GM12878 (cell line): ENCODE measurements around the gene TGFBI. TPM values are rescaled to one million over a fixed set of nuclear protein-coding genes. Genes with fewer than 3 reads are reported as not detected.

ENCODE experiments used
- SRF ChIP-seq, 2 experiments: IDR thresholded peaks; 2 replicates each; pipeline ENCODE4 v1.6.1; 2011; ENCODE audit warnings: low read depth in 2 of 2, low read length in 2 of 2, mild to moderate bottlenecking in 1 of 2, moderate library complexity in 1 of 2
- polyA plus RNA-seq, 11 experiments: library from polyadenylated mRNA; depleted of rRNA in 4 of 11; unstranded in 6 of 11; stranded (reverse) in 5 of 11; fragments of >200 nt; fragmentation: Nextera tagmentation in 4 of 11; fragmentation: Illumina TruSeq in 1 of 11; extraction: Ambion mirVana in 4 of 11; extraction: Trizol in 1 of 11; gene quantifications; 1 replicate in 1 of 11; 2 replicates in 10 of 11; pipeline versions ENCODE4 v1.2.1 to v1.2.3, GENCODE V29; 2011 to 2016; ENCODE audit warnings: inconsistent platforms in 2 of 11, missing spikeins in 2 of 11, low read depth in 1 of 11
- total RNA-seq, 4 experiments: library from RNA; depleted of rRNA in 3 of 4; stranded (reverse); fragments of >200 nt in 3 of 4; fragmentation: Illumina TruSeq in 1 of 4; extraction: Trizol in 1 of 4; gene quantifications; 2 replicates each; pipeline versions ENCODE4 v1.2.1 to v1.2.3, GENCODE V29; 2013 to 2021
- TF ChIP-seq, protein P1 (sequence below): fragments of 450-650 bp; IDR thresholded peaks from 2 replicates; pipeline ENCODE4 v1.6.1; 2018; ENCODE audit warnings: mild to moderate bottlenecking, low read depth, moderate library complexity; ENCODE audit not compliant: partially characterized antibody
- TF ChIP-seq, protein P2 (sequence below): fragments of 450-650 bp; IDR thresholded peaks from 2 replicates; pipeline ENCODE4 v1.6.1; 2017; ENCODE audit warnings: borderline replicate concordance
- TF ChIP-seq, protein P3 (sequence below): fragments of 450-650 bp; formaldehyde crosslinking; IDR thresholded peaks from 2 replicates; pipeline ENCODE4 v1.4.0; 2020; ENCODE audit warnings: mild to moderate bottlenecking, moderate library complexity
- TF ChIP-seq, protein P4 (sequence below): fragments of 450-650 bp; IDR thresholded peaks from 2 replicates; pipeline ENCODE4 v1.6.1; 2017; ENCODE audit warnings: antibody characterized with exemption, mild to moderate bottlenecking, moderate library complexity
- TF ChIP-seq, protein P5 (sequence below): fragments of 450-650 bp; IDR thresholded peaks from 2 replicates; pipeline ENCODE4 v1.6.1; 2017; ENCODE audit warnings: low read depth, mild to moderate bottlenecking, moderate library complexity

Gene TGFBI
- total and polyA plus RNA-seq, 10 of the 15 experiments (the other 5 are each of a cell fraction or from before 2014, with no cell fraction given) = 0.12 to 1.8 (median 0.19) TPM

DNA sequence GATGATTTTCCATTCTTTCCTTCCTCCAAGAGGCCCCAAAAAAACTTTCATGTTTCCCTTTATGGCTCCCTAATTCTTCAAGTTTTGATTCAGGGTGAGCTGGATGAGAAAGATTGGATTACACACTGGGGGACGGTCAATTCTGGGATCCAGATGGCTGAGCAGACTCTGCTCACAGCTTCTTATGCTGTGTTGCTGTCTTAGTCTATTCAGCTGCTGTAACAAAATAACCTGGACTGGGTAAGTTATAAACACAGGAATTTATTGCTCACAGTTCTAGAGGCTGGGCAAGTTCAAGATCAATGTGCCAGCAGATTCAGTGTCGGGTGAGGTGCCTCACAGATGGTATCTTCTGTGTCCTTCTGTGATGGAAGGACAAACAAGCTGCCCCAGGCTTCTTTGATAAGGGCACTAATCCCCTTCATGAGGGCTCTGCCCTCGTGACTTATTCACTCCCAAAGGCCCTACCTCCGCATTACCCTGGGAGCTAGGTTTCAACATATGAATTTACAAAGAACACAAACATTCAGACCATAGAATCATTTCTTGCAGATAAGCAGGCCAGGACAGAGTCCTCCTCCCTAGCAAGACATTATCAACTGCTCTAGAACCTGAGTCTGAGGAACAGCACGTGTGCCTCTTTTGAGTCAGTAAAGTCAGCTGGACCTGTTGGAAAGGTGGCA is 80.8 kb downstream of the TGFBI start (continued):
- TF ChIP-seq, protein P1, sequence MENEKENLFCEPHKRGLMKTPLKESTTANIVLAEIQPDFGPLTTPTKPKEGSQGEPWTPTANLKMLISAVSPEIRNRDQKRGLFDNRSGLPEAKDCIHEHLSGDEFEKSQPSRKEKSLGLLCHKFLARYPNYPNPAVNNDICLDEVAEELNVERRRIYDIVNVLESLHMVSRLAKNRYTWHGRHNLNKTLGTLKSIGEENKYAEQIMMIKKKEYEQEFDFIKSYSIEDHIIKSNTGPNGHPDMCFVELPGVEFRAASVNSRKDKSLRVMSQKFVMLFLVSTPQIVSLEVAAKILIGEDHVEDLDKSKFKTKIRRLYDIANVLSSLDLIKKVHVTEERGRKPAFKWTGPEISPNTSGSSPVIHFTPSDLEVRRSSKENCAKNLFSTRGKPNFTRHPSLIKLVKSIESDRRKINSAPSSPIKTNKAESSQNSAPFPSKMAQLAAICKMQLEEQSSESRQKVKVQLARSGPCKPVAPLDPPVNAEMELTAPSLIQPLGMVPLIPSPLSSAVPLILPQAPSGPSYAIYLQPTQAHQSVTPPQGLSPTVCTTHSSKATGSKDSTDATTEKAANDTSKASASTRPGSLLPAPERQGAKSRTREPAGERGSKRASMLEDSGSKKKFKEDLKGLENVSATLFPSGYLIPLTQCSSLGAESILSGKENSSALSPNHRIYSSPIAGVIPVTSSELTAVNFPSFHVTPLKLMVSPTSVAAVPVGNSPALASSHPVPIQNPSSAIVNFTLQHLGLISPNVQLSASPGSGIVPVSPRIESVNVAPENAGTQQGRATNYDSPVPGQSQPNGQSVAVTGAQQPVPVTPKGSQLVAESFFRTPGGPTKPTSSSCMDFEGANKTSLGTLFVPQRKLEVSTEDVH = no peak
- TF ChIP-seq, protein P2, sequence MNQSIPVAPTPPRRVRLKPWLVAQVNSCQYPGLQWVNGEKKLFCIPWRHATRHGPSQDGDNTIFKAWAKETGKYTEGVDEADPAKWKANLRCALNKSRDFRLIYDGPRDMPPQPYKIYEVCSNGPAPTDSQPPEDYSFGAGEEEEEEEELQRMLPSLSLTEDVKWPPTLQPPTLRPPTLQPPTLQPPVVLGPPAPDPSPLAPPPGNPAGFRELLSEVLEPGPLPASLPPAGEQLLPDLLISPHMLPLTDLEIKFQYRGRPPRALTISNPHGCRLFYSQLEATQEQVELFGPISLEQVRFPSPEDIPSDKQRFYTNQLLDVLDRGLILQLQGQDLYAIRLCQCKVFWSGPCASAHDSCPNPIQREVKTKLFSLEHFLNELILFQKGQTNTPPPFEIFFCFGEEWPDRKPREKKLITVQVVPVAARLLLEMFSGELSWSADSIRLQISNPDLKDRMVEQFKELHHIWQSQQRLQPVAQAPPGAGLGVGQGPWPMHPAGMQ = no peak
- no peak for TF ChIP-seq SRF (IDR thresholded peaks at IDR 0.05; ENCODE audit: low read depth in 2 of 2, low read length in 2 of 2)
- TF ChIP-seq, protein P3, sequence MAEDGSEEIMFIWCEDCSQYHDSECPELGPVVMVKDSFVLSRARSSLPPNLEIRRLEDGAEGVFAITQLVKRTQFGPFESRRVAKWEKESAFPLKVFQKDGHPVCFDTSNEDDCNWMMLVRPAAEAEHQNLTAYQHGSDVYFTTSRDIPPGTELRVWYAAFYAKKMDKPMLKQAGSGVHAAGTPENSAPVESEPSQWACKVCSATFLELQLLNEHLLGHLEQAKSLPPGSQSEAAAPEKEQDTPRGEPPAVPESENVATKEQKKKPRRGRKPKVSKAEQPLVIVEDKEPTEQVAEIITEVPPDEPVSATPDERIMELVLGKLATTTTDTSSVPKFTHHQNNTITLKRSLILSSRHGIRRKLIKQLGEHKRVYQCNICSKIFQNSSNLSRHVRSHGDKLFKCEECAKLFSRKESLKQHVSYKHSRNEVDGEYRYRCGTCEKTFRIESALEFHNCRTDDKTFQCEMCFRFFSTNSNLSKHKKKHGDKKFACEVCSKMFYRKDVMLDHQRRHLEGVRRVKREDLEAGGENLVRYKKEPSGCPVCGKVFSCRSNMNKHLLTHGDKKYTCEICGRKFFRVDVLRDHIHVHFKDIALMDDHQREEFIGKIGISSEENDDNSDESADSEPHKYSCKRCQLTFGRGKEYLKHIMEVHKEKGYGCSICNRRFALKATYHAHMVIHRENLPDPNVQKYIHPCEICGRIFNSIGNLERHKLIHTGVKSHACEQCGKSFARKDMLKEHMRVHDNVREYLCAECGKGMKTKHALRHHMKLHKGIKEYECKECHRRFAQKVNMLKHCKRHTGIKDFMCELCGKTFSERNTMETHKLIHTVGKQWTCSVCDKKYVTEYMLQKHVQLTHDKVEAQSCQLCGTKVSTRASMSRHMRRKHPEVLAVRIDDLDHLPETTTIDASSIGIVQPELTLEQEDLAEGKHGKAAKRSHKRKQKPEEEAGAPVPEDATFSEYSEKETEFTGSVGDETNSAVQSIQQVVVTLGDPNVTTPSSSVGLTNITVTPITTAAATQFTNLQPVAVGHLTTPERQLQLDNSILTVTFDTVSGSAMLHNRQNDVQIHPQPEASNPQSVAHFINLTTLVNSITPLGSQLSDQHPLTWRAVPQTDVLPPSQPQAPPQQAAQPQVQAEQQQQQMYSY (CRISPR knock-in tag) = no peak
- TF ChIP-seq, protein P4, sequence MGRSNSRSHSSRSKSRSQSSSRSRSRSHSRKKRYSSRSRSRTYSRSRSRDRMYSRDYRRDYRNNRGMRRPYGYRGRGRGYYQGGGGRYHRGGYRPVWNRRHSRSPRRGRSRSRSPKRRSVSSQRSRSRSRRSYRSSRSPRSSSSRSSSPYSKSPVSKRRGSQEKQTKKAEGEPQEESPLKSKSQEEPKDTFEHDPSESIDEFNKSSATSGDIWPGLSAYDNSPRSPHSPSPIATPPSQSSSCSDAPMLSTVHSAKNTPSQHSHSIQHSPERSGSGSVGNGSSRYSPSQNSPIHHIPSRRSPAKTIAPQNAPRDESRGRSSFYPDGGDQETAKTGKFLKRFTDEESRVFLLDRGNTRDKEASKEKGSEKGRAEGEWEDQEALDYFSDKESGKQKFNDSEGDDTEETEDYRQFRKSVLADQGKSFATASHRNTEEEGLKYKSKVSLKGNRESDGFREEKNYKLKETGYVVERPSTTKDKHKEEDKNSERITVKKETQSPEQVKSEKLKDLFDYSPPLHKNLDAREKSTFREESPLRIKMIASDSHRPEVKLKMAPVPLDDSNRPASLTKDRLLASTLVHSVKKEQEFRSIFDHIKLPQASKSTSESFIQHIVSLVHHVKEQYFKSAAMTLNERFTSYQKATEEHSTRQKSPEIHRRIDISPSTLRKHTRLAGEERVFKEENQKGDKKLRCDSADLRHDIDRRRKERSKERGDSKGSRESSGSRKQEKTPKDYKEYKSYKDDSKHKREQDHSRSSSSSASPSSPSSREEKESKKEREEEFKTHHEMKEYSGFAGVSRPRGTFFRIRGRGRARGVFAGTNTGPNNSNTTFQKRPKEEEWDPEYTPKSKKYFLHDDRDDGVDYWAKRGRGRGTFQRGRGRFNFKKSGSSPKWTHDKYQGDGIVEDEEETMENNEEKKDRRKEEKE = no peak
- TF ChIP-seq, protein P5, sequence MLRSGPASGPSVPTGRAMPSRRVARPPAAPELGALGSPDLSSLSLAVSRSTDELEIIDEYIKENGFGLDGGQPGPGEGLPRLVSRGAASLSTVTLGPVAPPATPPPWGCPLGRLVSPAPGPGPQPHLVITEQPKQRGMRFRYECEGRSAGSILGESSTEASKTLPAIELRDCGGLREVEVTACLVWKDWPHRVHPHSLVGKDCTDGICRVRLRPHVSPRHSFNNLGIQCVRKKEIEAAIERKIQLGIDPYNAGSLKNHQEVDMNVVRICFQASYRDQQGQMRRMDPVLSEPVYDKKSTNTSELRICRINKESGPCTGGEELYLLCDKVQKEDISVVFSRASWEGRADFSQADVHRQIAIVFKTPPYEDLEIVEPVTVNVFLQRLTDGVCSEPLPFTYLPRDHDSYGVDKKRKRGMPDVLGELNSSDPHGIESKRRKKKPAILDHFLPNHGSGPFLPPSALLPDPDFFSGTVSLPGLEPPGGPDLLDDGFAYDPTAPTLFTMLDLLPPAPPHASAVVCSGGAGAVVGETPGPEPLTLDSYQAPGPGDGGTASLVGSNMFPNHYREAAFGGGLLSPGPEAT = no peak
